Left kidney (tissue), 2 donors: ENCODE data around the gene PHF3. TPM values are rescaled to one million over a fixed set of nuclear protein-coding genes. Genes with fewer than 3 reads are reported as not detected.
"Not testable (repeated sequence)": the region's sequence is repeated elsewhere in the genome, so short reads cannot be mapped to it uniquely, and the experiment has no call there.

Experiments
- DNase-seq: peaks from one replicate; pipeline ENCODE4 v3.0.0-alpha.2; 2013
- polyA plus RNA-seq: library from polyadenylated mRNA; unstranded; fragments of 120-200 nt; gene quantifications from one replicate; pipeline ENCODE4 v1.2.1, GENCODE V29; 2013; ENCODE audit not compliant: insufficient read length

PHF3 gene
- polyA plus RNA-seq, 1 donor, result 71.9 TPM

GRCh38 chr6:63705707-63706106 lies 70.1 kb downstream of the PHF3 start:
- no peak for DNase-seq

GRCh38 chr6:63706630-63707029 lies 71.0 kb downstream of the PHF3 start:
- no peak for DNase-seq

- no peak for DNase-seq
Observed at GRCh38 chr6:63708631-63709030, 73.0 kb downstream of the PHF3 start.

- DNase-seq, result no peak
Observed at GRCh38 chr6:63709148-63709547, 73.5 kb downstream of the PHF3 start.

GRCh38 chr6:63713332-63713731 lies 77.7 kb downstream of the PHF3 start:
- no peak for DNase-seq

GRCh38 chr6:63714091-63714490 lies 78.5 kb downstream of the PHF3 start:
- no peak for DNase-seq

GRCh38 chr6:63716169-63716568 lies 80.6 kb downstream of the PHF3 start:
- no peak for DNase-seq

GRCh38 chr6:63721181-63721580 lies 85.6 kb downstream of the PHF3 start:
- DNase-seq, result no peak

- DNase-seq, result no peak
Observed at GRCh38 chr6:63724721-63725120, 89.1 kb downstream of the PHF3 start.

GRCh38 chr6:63730311-63730710 lies 94.7 kb downstream of the PHF3 start:
- DNase-seq, result no peak

GRCh38 chr6:63731930-63732329 lies 96.3 kb downstream of the PHF3 start:
- no peak for DNase-seq

- DNase-seq, result no peak
Observed at GRCh38 chr6:63732336-63732735, 96.7 kb downstream of the PHF3 start.

- no peak for DNase-seq
Observed at GRCh38 chr6:63734923-63735322, 99.3 kb downstream of the PHF3 start.

GRCh38 chr6:63738190-63738589 lies 102.6 kb downstream of the PHF3 start:
- not testable (repeated sequence) for DNase-seq

GRCh38 chr6:63739094-63739687 lies 103.6 kb downstream of the PHF3 start:
- no peak for DNase-seq

- no peak for DNase-seq
Observed at GRCh38 chr6:63740709-63741108, 105.1 kb downstream of the PHF3 start.

- DNase-seq, result no peak
Observed at GRCh38 chr6:63742060-63742459, 106.5 kb downstream of the PHF3 start.

- no peak for DNase-seq
Observed at GRCh38 chr6:63743691-63744090, 108.1 kb downstream of the PHF3 start.

- no peak for DNase-seq
Observed at GRCh38 chr6:63744810-63745209, 109.2 kb downstream of the PHF3 start.

GRCh38 chr6:63745784-63746183 lies 110.2 kb downstream of the PHF3 start:
- DNase-seq, result no peak

GRCh38 chr6:63750400-63750799 lies 114.8 kb downstream of the PHF3 start:
- no peak for DNase-seq

- DNase-seq, result not testable (repeated sequence)
Observed at GRCh38 chr6:63757275-63757674, 121.7 kb downstream of the PHF3 start.

GRCh38 chr6:63757826-63758225 lies 122.2 kb downstream of the PHF3 start:
- DNase-seq, result no peak

GRCh38 chr6:63759605-63760105 lies 124.1 kb downstream of the PHF3 start:
- DNase-seq, result no peak

GRCh38 chr6:63760199-63760598 lies 124.6 kb downstream of the PHF3 start:
- no peak for DNase-seq
